SK-N-SH treated with all-trans-retinoic acid at 6 μM for 48 hours (cell line): Measurements from ENCODE around the gene EPHB2.

Experiments
- ATAC-seq: fragments of 200-7000 bp; cut with Tn5 transposase; 3 replicates; pipeline ENCODE4 v1.9.1; 2020; ENCODE audit warnings: mild to moderate bottlenecking, moderate library complexity
- ARNTL ChIP-seq: fragments of 450-650 bp; formaldehyde crosslinking; IDR thresholded peaks from 2 replicates; pipeline ENCODE4 v1.5.0; 2020; ENCODE audit warnings: low read depth, mild to moderate bottlenecking, moderate library complexity, borderline replicate concordance
- BACH2 ChIP-seq: fragments of 250-450 bp; sonication (Bioruptor Pico); IDR thresholded peaks from 2 replicates; pipeline ENCODE4 v1.9.0; 2021; ENCODE audit warnings: mild to moderate bottlenecking, borderline replicate concordance
- CSDC2 ChIP-seq: fragments of 250-450 bp; sonication (Bioruptor Pico); IDR thresholded peaks from 2 replicates; pipeline ENCODE4 v1.5.0; 2020; ENCODE audit warnings: mild to moderate bottlenecking, moderate library complexity
- ESRRG ChIP-seq: fragments of 250-450 bp; sonication (Bioruptor Pico); IDR thresholded peaks from 2 replicates; pipeline ENCODE4 v1.6.1; 2021; ENCODE audit warnings: mild to moderate bottlenecking
- GLIS3 ChIP-seq: fragments of 250-450 bp; sonication (Bioruptor Pico); IDR thresholded peaks from 2 replicates; pipeline ENCODE4 v1.5.0; 2020; ENCODE audit warnings: mild to moderate bottlenecking, moderate library complexity
- ISL1 ChIP-seq: fragments of 250-450 bp; sonication (Bioruptor Pico); IDR thresholded peaks from 2 replicates; pipeline ENCODE4 v2.1.2; 2022; ENCODE audit warnings: mild to moderate bottlenecking, moderate library complexity
- OSR1 ChIP-seq: fragments of 250-450 bp; sonication (Bioruptor Pico); IDR thresholded peaks from 2 replicates; pipeline ENCODE4 v1.8.0; 2022; ENCODE audit warnings: moderate library complexity, mild to moderate bottlenecking, inconsistent platforms
- PPARA ChIP-seq: fragments of 250-450 bp; sonication (Bioruptor Pico); IDR thresholded peaks from 2 replicates; pipeline ENCODE4 v1.5.0; 2020; ENCODE audit warnings: mild to moderate bottlenecking, borderline replicate concordance
- RARB ChIP-seq: fragments of 250-450 bp; sonication (Bioruptor Pico); IDR thresholded peaks from 2 replicates; pipeline ENCODE4 v1.8.0; 2021; ENCODE audit warnings: mild to moderate bottlenecking, moderate library complexity
- SNAI2 ChIP-seq: fragments of 250-450 bp; sonication (Bioruptor Pico); IDR thresholded peaks from 2 replicates; pipeline ENCODE4 v1.5.0; 2020; ENCODE audit warnings: mild to moderate bottlenecking, moderate library complexity
- TCF4 ChIP-seq: fragments of 250-450 bp; sonication (Bioruptor Pico); IDR thresholded peaks from 2 replicates; pipeline ENCODE4 v1.8.0; 2021; ENCODE audit warnings: mild to moderate bottlenecking, moderate library complexity, borderline replicate concordance
- TOX ChIP-seq: fragments of 250-450 bp; sonication (Bioruptor Pico); IDR thresholded peaks from 2 replicates; pipeline ENCODE4 v1.8.0; 2021; ENCODE audit warnings: mild to moderate bottlenecking, moderate library complexity, borderline replicate concordance
- ZC3H10 ChIP-seq: fragments of 250-450 bp; sonication (Bioruptor Pico); IDR thresholded peaks from 2 replicates; pipeline ENCODE4 v1.5.1; 2021; ENCODE audit warnings: mild to moderate bottlenecking, moderate library complexity
- ZFP3 ChIP-seq: fragments of 250-450 bp; sonication (Bioruptor Pico); IDR thresholded peaks from 2 replicates; pipeline ENCODE4 v1.5.0; 2020; ENCODE audit warnings: mild to moderate bottlenecking, moderate library complexity
- ZNF70 ChIP-seq: fragments of 450-650 bp; formaldehyde crosslinking; IDR thresholded peaks from 2 replicates; pipeline ENCODE4 v1.5.0; 2020; ENCODE audit warnings: mild to moderate bottlenecking, moderate library complexity
- ZNF8 ChIP-seq: fragments of 450-650 bp; formaldehyde crosslinking; IDR thresholded peaks from 2 replicates; pipeline ENCODE4 v1.5.0; 2020; ENCODE audit warnings: mild to moderate bottlenecking, moderate library complexity
- TF ChIP-seq, protein P1 (sequence below): fragments of 250-450 bp; sonication (Bioruptor Pico); IDR thresholded peaks from 2 replicates; pipeline ENCODE4 v1.8.0; 2021; ENCODE audit warnings: low read depth, mild to moderate bottlenecking, moderate library complexity, borderline replicate concordance
- TF ChIP-seq, protein P2 (sequence below): fragments of 250-450 bp; sonication (Bioruptor Pico); IDR thresholded peaks from 2 replicates; pipeline ENCODE4 v1.5.1; 2020; ENCODE audit warnings: low read depth, mild to moderate bottlenecking, moderate library complexity
- TF ChIP-seq, protein P3 (sequence below): fragments of 250-450 bp; sonication (Bioruptor Pico); IDR thresholded peaks from 2 replicates; pipeline ENCODE4 v1.8.0; 2020; ENCODE audit warnings: mild to moderate bottlenecking, moderate library complexity, borderline replicate concordance
- TF ChIP-seq, protein P4 (sequence below): fragments of 250-450 bp; sonication (Bioruptor Pico); IDR thresholded peaks from 2 replicates; pipeline ENCODE4 v1.5.0; 2020; ENCODE audit warnings: mild to moderate bottlenecking, moderate library complexity
- TF ChIP-seq, protein P5 (sequence below): fragments of 250-450 bp; sonication (Bioruptor Pico); IDR thresholded peaks from 2 replicates; pipeline ENCODE4 v1.5.1; 2021; ENCODE audit warnings: mild to moderate bottlenecking, moderate library complexity

EPHB2 gene

DNA sequence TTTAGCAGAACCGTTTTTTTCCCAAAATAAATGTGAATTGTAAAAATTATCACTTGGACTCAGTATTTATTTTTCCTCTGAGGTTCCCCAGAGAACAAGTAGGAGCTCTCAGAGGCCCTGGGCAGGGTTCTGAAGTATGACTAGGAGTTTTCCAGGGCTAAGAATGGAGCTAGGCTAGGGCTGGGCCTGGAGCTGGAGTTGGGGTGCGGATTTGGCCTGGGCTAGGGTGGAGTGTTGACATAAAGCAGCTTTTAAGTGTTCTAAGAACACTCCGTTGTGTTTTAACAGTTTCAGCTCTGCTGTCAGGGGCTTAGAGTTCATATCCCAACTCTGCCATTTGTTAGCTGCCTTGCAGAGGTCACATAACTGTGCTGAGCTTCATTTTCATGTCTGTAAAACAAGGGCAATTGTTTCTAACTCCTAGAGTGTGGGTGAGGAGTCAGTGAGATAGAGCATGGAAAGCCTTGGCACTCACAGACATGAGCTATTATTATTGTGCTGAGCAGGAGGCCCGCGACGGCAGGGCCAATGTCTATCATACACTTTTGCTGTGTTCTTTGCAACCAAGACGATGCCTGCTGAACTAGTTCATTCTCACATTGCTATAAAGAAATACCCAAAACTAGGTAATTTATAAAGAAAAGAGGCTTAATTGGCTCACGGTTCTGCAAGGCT is 210.9 kb downstream of the EPHB2 start:
- no peak for ATAC-seq
- no peak for TF ChIP-seq RARB (CRISPR knock-in tag)
- peak; percentile 91 for TF ChIP-seq ZFP3 (CRISPR knock-in tag)
- no peak for TF ChIP-seq ZC3H10 (CRISPR knock-in tag)
- TF ChIP-seq ESRRG (CRISPR knock-in tag), result no peak
- no peak for TF ChIP-seq TOX (CRISPR knock-in tag)

DNA sequence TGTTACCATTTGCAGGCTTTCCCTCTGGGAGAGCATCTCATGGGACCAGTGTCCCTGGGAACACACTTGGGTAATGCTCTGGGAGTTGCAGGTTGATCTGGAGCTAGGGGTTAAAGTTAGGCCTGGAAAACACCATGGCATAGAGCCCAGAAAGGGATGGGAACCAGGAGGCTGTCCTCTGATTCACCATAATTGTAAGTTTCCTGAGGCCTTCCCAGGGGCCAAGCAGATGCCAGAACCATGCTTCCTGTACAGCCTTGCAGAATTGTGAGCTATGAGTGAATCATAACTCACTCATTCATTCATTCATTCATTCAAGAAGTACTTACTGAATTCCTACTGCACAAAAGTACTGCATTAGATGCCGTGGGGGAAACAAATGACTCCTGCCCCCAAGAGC is 212.0 kb downstream of the EPHB2 start:
- ATAC-seq, result no peak
- TF ChIP-seq ARNTL (CRISPR knock-in tag) (no peak), GLIS3 (CRISPR knock-in tag) (no peak), TCF4 (no peak), ESRRG (CRISPR knock-in tag) (no peak), ZC3H10 (CRISPR knock-in tag) (no peak), SNAI2 (no peak), RARB (CRISPR knock-in tag) (no peak), BACH2 (CRISPR knock-in tag) (no peak), PPARA (no peak)
- TF ChIP-seq, protein P1, sequence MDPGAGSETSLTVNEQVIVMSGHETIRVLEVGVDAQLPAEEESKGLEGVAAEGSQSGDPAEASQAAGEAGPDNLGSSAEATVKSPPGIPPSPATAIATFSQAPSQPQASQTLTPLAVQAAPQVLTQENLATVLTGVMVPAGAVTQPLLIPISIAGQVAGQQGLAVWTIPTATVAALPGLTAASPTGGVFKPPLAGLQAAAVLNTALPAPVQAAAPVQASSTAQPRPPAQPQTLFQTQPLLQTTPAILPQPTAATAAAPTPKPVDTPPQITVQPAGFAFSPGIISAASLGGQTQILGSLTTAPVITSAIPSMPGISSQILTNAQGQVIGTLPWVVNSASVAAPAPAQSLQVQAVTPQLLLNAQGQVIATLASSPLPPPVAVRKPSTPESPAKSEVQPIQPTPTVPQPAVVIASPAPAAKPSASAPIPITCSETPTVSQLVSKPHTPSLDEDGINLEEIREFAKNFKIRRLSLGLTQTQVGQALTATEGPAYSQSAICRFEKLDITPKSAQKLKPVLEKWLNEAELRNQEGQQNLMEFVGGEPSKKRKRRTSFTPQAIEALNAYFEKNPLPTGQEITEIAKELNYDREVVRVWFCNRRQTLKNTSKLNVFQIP (CRISPR knock-in tag), result no peak
- TF ChIP-seq, protein P2, sequence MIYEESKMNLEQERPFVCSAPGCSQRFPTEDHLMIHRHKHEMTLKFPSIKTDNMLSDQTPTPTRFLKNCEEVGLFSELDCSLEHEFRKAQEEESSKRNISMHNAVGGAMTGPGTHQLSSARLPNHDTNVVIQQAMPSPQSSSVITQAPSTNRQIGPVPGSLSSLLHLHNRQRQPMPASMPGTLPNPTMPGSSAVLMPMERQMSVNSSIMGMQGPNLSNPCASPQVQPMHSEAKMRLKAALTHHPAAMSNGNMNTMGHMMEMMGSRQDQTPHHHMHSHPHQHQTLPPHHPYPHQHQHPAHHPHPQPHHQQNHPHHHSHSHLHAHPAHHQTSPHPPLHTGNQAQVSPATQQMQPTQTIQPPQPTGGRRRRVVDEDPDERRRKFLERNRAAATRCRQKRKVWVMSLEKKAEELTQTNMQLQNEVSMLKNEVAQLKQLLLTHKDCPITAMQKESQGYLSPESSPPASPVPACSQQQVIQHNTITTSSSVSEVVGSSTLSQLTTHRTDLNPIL (CRISPR knock-in tag), result no peak
- TF ChIP-seq, protein P3, sequence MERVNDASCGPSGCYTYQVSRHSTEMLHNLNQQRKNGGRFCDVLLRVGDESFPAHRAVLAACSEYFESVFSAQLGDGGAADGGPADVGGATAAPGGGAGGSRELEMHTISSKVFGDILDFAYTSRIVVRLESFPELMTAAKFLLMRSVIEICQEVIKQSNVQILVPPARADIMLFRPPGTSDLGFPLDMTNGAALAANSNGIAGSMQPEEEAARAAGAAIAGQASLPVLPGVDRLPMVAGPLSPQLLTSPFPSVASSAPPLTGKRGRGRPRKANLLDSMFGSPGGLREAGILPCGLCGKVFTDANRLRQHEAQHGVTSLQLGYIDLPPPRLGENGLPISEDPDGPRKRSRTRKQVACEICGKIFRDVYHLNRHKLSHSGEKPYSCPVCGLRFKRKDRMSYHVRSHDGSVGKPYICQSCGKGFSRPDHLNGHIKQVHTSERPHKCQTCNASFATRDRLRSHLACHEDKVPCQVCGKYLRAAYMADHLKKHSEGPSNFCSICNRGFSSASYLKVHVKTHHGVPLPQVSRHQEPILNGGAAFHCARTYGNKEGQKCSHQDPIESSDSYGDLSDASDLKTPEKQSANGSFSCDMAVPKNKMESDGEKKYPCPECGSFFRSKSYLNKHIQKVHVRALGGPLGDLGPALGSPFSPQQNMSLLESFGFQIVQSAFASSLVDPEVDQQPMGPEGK (CRISPR knock-in tag), result no peak
- TF ChIP-seq, protein P4, sequence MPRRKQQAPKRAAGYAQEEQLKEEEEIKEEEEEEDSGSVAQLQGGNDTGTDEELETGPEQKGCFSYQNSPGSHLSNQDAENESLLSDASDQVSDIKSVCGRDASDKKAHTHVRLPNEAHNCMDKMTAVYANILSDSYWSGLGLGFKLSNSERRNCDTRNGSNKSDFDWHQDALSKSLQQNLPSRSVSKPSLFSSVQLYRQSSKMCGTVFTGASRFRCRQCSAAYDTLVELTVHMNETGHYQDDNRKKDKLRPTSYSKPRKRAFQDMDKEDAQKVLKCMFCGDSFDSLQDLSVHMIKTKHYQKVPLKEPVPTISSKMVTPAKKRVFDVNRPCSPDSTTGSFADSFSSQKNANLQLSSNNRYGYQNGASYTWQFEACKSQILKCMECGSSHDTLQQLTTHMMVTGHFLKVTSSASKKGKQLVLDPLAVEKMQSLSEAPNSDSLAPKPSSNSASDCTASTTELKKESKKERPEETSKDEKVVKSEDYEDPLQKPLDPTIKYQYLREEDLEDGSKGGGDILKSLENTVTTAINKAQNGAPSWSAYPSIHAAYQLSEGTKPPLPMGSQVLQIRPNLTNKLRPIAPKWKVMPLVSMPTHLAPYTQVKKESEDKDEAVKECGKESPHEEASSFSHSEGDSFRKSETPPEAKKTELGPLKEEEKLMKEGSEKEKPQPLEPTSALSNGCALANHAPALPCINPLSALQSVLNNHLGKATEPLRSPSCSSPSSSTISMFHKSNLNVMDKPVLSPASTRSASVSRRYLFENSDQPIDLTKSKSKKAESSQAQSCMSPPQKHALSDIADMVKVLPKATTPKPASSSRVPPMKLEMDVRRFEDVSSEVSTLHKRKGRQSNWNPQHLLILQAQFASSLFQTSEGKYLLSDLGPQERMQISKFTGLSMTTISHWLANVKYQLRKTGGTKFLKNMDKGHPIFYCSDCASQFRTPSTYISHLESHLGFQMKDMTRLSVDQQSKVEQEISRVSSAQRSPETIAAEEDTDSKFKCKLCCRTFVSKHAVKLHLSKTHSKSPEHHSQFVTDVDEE, result no peak
- TF ChIP-seq, protein P5, sequence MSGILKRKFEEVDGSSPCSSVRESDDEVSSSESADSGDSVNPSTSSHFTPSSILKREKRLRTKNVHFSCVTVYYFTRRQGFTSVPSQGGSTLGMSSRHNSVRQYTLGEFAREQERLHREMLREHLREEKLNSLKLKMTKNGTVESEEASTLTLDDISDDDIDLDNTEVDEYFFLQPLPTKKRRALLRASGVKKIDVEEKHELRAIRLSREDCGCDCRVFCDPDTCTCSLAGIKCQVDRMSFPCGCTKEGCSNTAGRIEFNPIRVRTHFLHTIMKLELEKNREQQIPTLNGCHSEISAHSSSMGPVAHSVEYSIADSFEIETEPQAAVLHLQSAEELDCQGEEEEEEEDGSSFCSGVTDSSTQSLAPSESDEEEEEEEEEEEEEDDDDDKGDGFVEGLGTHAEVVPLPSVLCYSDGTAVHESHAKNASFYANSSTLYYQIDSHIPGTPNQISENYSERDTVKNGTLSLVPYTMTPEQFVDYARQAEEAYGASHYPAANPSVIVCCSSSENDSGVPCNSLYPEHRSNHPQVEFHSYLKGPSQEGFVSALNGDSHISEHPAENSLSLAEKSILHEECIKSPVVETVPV (CRISPR knock-in tag), result no peak
- TF ChIP-seq, all 23 proteins: peak for 0

DNA sequence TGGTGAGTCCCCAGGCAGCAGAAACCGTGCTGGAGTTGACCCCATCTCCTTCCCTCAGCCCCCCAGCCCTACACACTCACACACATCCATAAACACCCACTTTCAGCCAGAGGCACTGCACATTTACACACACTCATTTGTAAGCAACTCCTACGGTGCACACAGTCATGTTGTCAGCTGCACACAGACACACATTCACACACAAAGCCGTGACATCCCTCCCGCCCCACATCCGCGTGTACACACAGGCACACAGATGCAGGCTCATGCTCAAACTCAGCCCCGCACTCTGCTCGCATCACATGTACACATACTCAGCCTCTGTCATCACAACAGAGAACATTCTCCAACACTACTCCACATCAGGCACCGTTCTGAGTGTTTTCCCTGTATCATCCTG is 214.5 kb downstream of the EPHB2 start:
- TF ChIP-seq ESRRG (CRISPR knock-in tag) (no peak), PPARA (no peak), ISL1 (no peak), BACH2 (CRISPR knock-in tag) (no peak), TCF4 (no peak), TOX (CRISPR knock-in tag) (no peak), ZNF70 (CRISPR knock-in tag) (no peak), ZNF8 (CRISPR knock-in tag) (no peak), OSR1 (CRISPR knock-in tag) (no peak), CSDC2 (CRISPR knock-in tag) (no peak), RARB (CRISPR knock-in tag) (no peak)
- TF ChIP-seq, protein P3 (CRISPR knock-in tag), result no peak
- TF ChIP-seq, protein P4, result no peak
- TF ChIP-seq, protein P5 (CRISPR knock-in tag), result no peak
- no peak for ATAC-seq
